ENCODE data around the gene CALHM1. TPM values are rescaled to one million over a fixed set of nuclear protein-coding genes. Genes with fewer than 3 reads are reported as not detected.

Gene CALHM1
- total and polyA plus RNA-seq, 2 of the 13 experiments (the other 11 are each of a cell fraction or from before 2014, with no cell fraction given) = 0.04 TPM; not detected in 1

DNA sequence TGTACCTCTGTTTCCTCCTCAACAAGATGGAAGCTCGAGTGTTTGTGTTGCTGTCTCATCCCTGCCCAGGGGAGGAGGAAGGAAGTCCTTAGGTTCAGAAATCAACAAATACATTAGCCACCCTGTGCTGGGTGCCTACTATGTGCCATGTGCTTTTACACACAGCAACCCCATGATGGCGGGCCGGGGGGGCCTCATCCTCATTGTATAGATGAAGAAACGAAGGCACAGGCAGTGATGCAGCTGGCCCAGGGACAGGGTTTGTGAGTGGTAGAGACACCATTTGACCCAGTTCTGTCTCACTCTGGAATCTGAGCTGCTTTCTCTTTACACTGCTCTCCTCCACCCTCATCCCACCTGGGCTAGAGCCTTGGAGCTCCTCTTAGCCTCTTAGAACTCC is 4.7 kb downstream of the CALHM1 start:
- DNase-seq (ENCODE audit: low spot score) (no peak), FAIRE-seq (no peak), ATAC-seq (no peak)
- WGBS (ENCODE audit: low lambda C conversion rate) = 20% methylated on average over 2 of the region's 4 CpGs
- in situ Hi-C loops (cut with HindIII; ENCODE audit: extremely low pct_ligation_motif_present, low pct_unique_long_range_greater_than_20kb) (no loop called here), intact Hi-C loops (cut with micrococcal nuclease; ENCODE audit: unreplicated experiment) (no loop called here)
- H3K36me3 ChIP-seq (replicated peaks in 1 of 2; ENCODE audit: control insufficient read depth in 1 of 2, insufficient read depth in 2 of 2, low read length in 2 of 2) = no peaks in the 10 kb centered on the region
- no TSS peak for BruUV-seq (replicated peaks)
- no peak overlapping the region for H3K9ac ChIP-seq (ENCODE audit: insufficient read depth, low read depth, low read length)
- POLR2A ChIA-PET = no interaction called here
- no peaks in the 10 kb centered on the region for H3K79me2 ChIP-seq (ENCODE audit: insufficient read depth, low read length)
- TF ChIP-seq, protein P1, sequence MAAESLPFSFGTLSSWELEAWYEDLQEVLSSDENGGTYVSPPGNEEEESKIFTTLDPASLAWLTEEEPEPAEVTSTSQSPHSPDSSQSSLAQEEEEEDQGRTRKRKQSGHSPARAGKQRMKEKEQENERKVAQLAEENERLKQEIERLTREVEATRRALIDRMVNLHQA (CRISPR knock-in tag; IDR thresholded peaks at IDR 0.05) = no peak
- H3K4me1 ChIP-seq (ENCODE audit: insufficient read depth, low read length) = peaks cover 30% of the 10 kb centered on the region
- CTCF ChIA-PET (ENCODE audit: low intra/inter-chr PET ratio, low total read pairs) = no interaction called here
- no peak overlapping the region for H3K27ac ChIP-seq (ENCODE audit: extremely low read length, insufficient read depth, low read length)
- H3K4me2 ChIP-seq (ENCODE audit: low read depth, low read length) = no peak overlapping the region
- no peaks in the 10 kb centered on the region for H4K20me1 ChIP-seq (ENCODE audit: insufficient read depth, low read length)
- H2AFZ ChIP-seq (ENCODE audit: low read length) = no peak overlapping the region
- no peaks in the 10 kb centered on the region for H3K9me3 ChIP-seq (ENCODE audit: low read length)
- peaks cover 2 to 33% of the 10 kb centered on the region in 2 experiments for H3K27me3 ChIP-seq (ENCODE audit: control insufficient read depth in 1 of 2, insufficient read depth in 2 of 2, low read length in 2 of 2)
- no peak overlapping the region for H3K4me3 ChIP-seq (replicated peaks in 1 of 3; ENCODE audit: insufficient read depth in 1 of 3, low read depth in 2 of 3, low read length in 3 of 3)

DNA sequence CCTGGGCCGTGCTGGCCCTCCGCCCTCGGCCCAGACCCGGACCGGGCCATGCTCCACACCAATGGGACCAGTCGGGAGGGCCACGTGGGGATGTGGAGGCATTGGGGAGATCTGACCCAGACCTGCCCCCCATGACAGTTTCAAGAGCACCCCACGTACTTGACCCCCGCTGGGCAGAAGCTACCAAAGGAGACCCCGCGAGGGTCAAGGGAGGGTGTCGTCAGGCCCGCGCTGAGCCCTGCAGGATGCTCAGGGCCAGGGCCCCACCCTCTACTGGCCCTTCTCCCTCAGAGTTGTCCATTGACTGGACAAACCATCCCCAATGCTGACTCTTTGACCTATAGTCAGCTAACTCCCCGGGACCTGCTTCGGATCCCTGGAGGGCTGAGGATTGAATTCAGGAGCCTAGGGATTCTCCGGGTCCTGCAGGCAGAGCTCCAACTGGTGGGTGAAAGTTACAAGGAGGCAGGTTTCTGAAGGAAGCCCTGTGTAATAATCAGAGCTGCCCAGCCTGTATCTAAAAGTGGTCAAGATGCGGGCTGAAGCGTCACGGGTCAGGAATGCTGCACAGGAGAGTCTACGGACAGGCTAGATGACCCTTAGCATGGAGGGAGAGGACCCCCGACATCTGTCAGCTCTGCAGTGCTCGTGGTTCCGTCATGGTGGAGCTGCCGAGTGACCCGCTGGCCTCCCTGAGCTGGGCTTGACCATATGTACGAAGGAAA is 6.0 kb downstream of the CALHM1 start:
- intact Hi-C loops (cut with micrococcal nuclease; ENCODE audit: unreplicated experiment) (no loop called here), in situ Hi-C loops (cut with HindIII; ENCODE audit: extremely low pct_ligation_motif_present, low pct_unique_long_range_greater_than_20kb) (no loop called here)
- DNase-seq (ENCODE audit: low spot score) (no peak), FAIRE-seq (no peak), ATAC-seq (peak; percentile 6; the same call in 2 of the 3 replicates)
- H3K79me2 ChIP-seq (ENCODE audit: insufficient read depth, low read length) = no peaks in the 10 kb centered on the region
- peak overlapping the region; percentile 81 for H3K4me2 ChIP-seq (ENCODE audit: low read depth, low read length)
- peaks cover 2 to 32% of the 10 kb centered on the region in 2 experiments for H3K27me3 ChIP-seq (ENCODE audit: control insufficient read depth in 1 of 2, insufficient read depth in 2 of 2, low read length in 2 of 2)
- no peaks in the 10 kb centered on the region for H3K36me3 ChIP-seq (replicated peaks in 1 of 2; ENCODE audit: control insufficient read depth in 1 of 2, insufficient read depth in 2 of 2, low read length in 2 of 2)
- no peaks in the 10 kb centered on the region for H4K20me1 ChIP-seq (ENCODE audit: insufficient read depth, low read length)
- no peaks in the 10 kb centered on the region for H3K9me3 ChIP-seq (ENCODE audit: low read length)
- no peak overlapping the region for H2AFZ ChIP-seq (ENCODE audit: low read length)
- 29% methylated on average over 19 of the region's 27 CpGs for WGBS (ENCODE audit: low lambda C conversion rate)
- H3K27ac ChIP-seq (ENCODE audit: extremely low read length, insufficient read depth, low read length) = no peak overlapping the region
- POLR2A ChIA-PET = interaction anchor here (0.6 to 1.0 kb wide), 2 partner anchors 10 to 210 kb away, joined by 3 read pairs; no protein-coding TSS in a partner anchor
- CTCF ChIA-PET (ENCODE audit: low intra/inter-chr PET ratio, low total read pairs) = no interaction called here
- no peak overlapping the region for H3K9ac ChIP-seq (ENCODE audit: insufficient read depth, low read depth, low read length)
- peaks cover 30% of the 10 kb centered on the region for H3K4me1 ChIP-seq (ENCODE audit: insufficient read depth, low read length)
- BruUV-seq (replicated peaks) = no TSS peak
- peak overlapping the region; percentile 2 to 69 (median 54); a peak in 4 of 6 replicates for H3K4me3 ChIP-seq (replicated peaks in 1 of 3; ENCODE audit: insufficient read depth in 1 of 3, low read depth in 2 of 3, low read length in 3 of 3)
- TF ChIP-seq, protein P2, sequence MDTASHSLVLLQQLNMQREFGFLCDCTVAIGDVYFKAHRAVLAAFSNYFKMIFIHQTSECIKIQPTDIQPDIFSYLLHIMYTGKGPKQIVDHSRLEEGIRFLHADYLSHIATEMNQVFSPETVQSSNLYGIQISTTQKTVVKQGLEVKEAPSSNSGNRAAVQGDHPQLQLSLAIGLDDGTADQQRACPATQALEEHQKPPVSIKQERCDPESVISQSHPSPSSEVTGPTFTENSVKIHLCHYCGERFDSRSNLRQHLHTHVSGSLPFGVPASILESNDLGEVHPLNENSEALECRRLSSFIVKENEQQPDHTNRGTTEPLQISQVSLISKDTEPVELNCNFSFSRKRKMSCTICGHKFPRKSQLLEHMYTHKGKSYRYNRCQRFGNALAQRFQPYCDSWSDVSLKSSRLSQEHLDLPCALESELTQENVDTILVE (CRISPR knock-in tag; IDR thresholded peaks at IDR 0.05) = no peak
- TF ChIP-seq, protein P3, sequence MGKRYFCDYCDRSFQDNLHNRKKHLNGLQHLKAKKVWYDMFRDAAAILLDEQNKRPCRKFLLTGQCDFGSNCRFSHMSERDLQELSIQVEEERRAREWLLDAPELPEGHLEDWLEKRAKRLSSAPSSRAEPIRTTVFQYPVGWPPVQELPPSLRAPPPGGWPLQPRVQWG (CRISPR knock-in tag; IDR thresholded peaks at IDR 0.05; ENCODE audit: borderline replicate concordance, low read depth) = no peak
- TF ChIP-seq XBP1 (CRISPR knock-in tag; IDR thresholded peaks at IDR 0.05) (no peak), KDM2A (CRISPR knock-in tag; IDR thresholded peaks at IDR 0.05; ENCODE audit: borderline replicate concordance, low read depth) (no peak), ZNF720 (CRISPR knock-in tag; IDR thresholded peaks at IDR 0.05) (no peak), MAF1 (CRISPR knock-in tag; IDR thresholded peaks at IDR 0.05; ENCODE audit: borderline replicate concordance) (0 out of 2 replicates have a peak, but pooled peaks have one; percentile 40), ASH2L (IDR thresholded peaks at IDR 0.05; ENCODE audit: insufficient read length, low read depth, low read length) (no peak), ZFP62 (CRISPR knock-in tag; IDR thresholded peaks at IDR 0.05) (no peak), ZNF557 (CRISPR knock-in tag; IDR thresholded peaks at IDR 0.05) (no peak), ZNF333 (CRISPR knock-in tag; IDR thresholded peaks at IDR 0.05; ENCODE audit: borderline replicate concordance) (no peak), CCAR2 (optimal IDR thresholded peaks at IDR 0.05; ENCODE audit: low read depth, low read length) (no peak), PHF5A (CRISPR knock-in tag; IDR thresholded peaks at IDR 0.05; ENCODE audit: low read depth, unreplicated experiment) (no peak)
- TF ChIP-seq, protein P4, sequence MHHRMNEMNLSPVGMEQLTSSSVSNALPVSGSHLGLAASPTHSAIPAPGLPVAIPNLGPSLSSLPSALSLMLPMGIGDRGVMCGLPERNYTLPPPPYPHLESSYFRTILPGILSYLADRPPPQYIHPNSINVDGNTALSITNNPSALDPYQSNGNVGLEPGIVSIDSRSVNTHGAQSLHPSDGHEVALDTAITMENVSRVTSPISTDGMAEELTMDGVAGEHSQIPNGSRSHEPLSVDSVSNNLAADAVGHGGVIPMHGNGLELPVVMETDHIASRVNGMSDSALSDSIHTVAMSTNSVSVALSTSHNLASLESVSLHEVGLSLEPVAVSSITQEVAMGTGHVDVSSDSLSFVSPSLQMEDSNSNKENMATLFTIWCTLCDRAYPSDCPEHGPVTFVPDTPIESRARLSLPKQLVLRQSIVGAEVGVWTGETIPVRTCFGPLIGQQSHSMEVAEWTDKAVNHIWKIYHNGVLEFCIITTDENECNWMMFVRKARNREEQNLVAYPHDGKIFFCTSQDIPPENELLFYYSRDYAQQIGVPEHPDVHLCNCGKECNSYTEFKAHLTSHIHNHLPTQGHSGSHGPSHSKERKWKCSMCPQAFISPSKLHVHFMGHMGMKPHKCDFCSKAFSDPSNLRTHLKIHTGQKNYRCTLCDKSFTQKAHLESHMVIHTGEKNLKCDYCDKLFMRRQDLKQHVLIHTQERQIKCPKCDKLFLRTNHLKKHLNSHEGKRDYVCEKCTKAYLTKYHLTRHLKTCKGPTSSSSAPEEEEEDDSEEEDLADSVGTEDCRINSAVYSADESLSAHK (CRISPR knock-in tag; IDR thresholded peaks at IDR 0.05; ENCODE audit: borderline replicate concordance) = no peak

Measured in HepG2 (cell line).